Measurements from ENCODE around the gene IFNG-AS1. TPM values are rescaled to one million over a fixed set of nuclear protein-coding genes. Genes with fewer than 3 reads are reported as not detected.

IFNG-AS1 gene
- not detected in 2 replicates for total RNA-seq

DNA sequence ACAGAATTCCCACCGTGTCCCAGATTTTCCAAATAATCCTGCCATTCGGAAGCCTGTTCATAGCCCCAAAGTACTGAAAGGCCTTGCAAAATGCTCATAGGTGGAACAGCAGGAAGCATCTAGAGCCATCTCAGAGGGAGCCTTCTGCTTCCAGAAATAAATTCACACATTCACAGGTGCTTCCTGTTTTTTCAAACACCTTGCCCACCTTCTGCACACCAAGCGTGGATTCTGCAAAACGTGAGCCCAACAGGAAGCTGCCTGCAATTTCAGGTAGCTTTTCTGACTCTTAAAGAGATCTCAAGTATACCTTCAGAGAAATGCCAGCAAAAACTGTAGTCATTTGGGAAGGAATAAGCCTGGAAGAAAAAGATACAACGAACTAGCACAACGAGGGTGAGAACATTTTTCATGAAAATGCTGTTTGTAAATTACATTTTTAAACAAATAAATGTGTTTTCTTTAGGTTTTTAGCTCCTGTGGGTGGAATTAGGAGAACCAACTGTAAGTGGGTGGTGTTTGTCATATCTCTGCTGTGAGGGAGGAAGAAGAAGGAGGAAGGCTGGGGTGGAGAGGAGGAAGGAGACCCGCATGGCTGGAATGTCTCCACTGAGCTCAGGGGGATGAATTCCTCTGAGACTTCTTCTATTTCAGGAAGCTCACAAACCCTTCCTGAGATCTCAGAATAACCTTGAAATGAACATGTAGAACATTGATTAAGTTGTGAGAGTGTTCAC is at the start of gene IFNG-AS1:
IFNG-AS1 (plus strand) TSS at position 264 of the 737 bp plus-strand sequence.

Small RNA genes within 50 kb of the gene (small RNA-seq; reads per million reads assigned to genes)
- gene AC005294.1 (not detected), gene RPL39P28 (not detected)

Other genes starting within 250 kb of the IFNG-AS1 start
- not detected in 2 replicates for gene IFNG, start 170.3 kb downstream of the IFNG-AS1 start, total RNA-seq
- gene IL26, start 236.4 kb downstream of the IFNG-AS1 start, total RNA-seq, result not detected in 2 replicates

Measured in thoracic aorta endothelial cell (primary cell).